Subcutaneous abdominal adipose tissue (tissue), 5 donors: ENCODE measurements around the gene CHID1.

Experiments
- H3K27ac ChIP-seq: one replicate; pipeline ENCODE4 v1.7.0; 2013; ENCODE audit warnings: low read depth, mild to moderate bottlenecking, inconsistent platforms, low read length, moderate library complexity
- H3K27me3 ChIP-seq, 5 donors: one replicate each; pipeline ENCODE4 v1.7.0; 2013; ENCODE audit warnings: low read length in 5 of 5, inconsistent platforms in 1 of 5; ENCODE audit not compliant: control insufficient read depth in 5 of 5, insufficient read depth in 4 of 5
- H3K36me3 ChIP-seq, 5 donors: one replicate each; pipeline ENCODE4 v1.7.0; 2013; ENCODE audit warnings: low read length in 5 of 5; ENCODE audit not compliant: control insufficient read depth in 5 of 5, insufficient read depth in 5 of 5
- H3K4me1 ChIP-seq, 5 donors: one replicate each; pipeline ENCODE4 v1.7.0; 2013; ENCODE audit warnings: low read length in 5 of 5, mild to moderate bottlenecking in 3 of 5, moderate library complexity in 1 of 5; ENCODE audit not compliant: control insufficient read depth in 5 of 5, insufficient read depth in 5 of 5
- H3K4me3 ChIP-seq, 5 donors: one replicate each; pipeline ENCODE4 v1.7.0; 2013; ENCODE audit warnings: low read length in 5 of 5, low read depth in 1 of 5
- H3K9ac ChIP-seq, 5 donors: one replicate each; pipeline ENCODE4 v1.7.0; 2013; ENCODE audit warnings: low read length in 5 of 5, mild to moderate bottlenecking in 4 of 5, moderate library complexity in 3 of 5
- H3K9me3 ChIP-seq, 5 donors: one replicate each; pipeline ENCODE4 v1.7.0; 2013; ENCODE audit warnings: low read length in 5 of 5; ENCODE audit not compliant: control insufficient read depth in 5 of 5
- donor health status: healthy.
- donor health status: healthy.
- donor health status: healthy.
- donor health status: healthy.
- donor health status: healthy.

CHID1 gene

DNA sequence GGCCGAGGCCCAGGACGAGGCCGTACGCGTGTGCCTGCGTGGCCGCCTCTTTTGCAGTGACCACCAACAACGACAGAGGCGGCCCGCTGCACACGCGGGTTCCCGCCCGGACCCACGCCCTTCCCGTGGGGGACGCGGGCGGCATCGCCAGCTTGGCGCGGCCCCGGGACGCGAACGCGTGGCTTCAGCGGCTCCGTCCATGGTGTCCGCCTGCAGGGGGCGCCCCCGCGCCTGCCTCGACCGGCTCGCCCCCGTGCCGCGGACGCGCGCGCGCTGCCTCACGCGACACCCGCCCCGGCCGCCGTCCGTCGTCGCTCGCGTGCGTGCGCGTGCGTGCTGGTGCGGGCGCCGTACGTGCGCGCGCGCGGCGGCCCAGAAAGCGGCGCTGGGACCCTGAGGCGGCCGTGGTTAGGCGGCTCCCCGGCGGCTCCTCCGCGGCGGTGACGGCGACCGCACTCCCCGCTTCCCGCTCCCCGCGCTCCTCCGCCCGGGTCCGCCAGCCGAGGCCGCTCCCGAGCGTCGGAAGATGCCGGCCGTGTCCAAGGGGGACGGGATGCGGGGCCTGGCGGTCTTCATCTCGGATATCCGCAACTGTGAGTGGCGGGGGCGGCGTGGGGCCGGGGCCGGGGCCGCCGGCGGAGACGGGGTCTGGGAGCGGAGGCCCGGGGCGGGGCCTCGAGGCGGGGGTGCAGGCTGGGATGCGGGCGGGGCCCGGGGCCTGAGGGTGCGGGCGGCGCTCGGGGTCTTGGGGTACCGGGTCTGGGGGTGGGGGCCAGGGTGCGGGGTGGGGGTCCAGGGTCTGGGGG lies 15.1 kb upstream of the CHID1 start, which contains the start of gene AP2A2:
Gene AP2A2 (plus strand): TSS at position 375 of the 806 bp plus-strand sequence. CDS start 152 bp downstream, at position 527.
- Histone ChIP-seq H3K4me1 (peaks cover 2 to 50% (median 47%) of the 10 kb centered on the region in 5 donors), H3K27ac (peak within 1 kb of the TSS; percentile 54), H3K27me3 (no peaks in the 10 kb centered on the region), H3K9me3 (no peaks in the 10 kb centered on the region), H3K9ac (peak within 1 kb of the TSS; percentile 30 to 86 (median 74)), H3K4me3 (peak within 1 kb of the TSS; percentile 74 to 87 (median 77)), H3K36me3 (peaks cover 0 to 17% (median 3%) of the 10 kb centered on the region in 5 donors)

DNA sequence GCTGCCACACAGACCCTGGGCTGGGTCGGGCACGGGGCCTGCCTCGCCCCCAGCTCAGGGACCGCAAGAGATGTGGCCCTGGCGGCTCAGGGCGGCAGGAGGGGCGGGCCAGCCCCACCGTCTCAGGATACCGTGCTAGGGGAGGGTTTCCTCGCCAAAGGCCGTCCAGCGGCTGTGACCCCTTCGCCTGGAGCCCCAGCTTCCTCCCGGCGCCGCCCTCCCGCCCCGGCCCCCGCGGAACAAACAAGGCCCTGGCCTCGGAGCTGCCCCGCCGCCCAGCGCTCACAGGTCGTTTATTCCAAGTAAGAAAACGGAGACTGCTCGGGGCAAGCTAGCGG lies 14.5 kb upstream of the CHID1 start:
- no peaks in the 10 kb centered on the region for H3K9me3 ChIP-seq
- peaks cover 2 to 47% (median 44%) of the 10 kb centered on the region in 5 donors for H3K4me1 ChIP-seq
- peak overlapping the region in 3 of 5 donors; percentile 32 to 80 (median 50) for H3K4me3 ChIP-seq
- peak overlapping the region; percentile 30 for H3K27ac ChIP-seq
- no peaks in the 10 kb centered on the region for H3K27me3 ChIP-seq
- peaks cover 0 to 17% (median 3%) of the 10 kb centered on the region in 5 donors for H3K36me3 ChIP-seq
- H3K9ac ChIP-seq, result no peak overlapping the region

- H3K4me1 ChIP-seq, result peaks cover 2 to 45% (median 42%) of the 10 kb centered on the region in 5 donors
- no peaks in the 10 kb centered on the region for H3K27me3 ChIP-seq
- peak overlapping the region in 2 of 5 donors; percentile 50 to 80 for H3K4me3 ChIP-seq
- H3K9me3 ChIP-seq, result no peaks in the 10 kb centered on the region
- no peak overlapping the region for H3K27ac ChIP-seq
- no peak overlapping the region for H3K9ac ChIP-seq
- H3K36me3 ChIP-seq, result peaks cover 0 to 17% (median 3%) of the 10 kb centered on the region in 5 donors
These were observed 14.0 kb upstream of the CHID1 start for GRCh38 chr11:924406-925157.

DNA sequence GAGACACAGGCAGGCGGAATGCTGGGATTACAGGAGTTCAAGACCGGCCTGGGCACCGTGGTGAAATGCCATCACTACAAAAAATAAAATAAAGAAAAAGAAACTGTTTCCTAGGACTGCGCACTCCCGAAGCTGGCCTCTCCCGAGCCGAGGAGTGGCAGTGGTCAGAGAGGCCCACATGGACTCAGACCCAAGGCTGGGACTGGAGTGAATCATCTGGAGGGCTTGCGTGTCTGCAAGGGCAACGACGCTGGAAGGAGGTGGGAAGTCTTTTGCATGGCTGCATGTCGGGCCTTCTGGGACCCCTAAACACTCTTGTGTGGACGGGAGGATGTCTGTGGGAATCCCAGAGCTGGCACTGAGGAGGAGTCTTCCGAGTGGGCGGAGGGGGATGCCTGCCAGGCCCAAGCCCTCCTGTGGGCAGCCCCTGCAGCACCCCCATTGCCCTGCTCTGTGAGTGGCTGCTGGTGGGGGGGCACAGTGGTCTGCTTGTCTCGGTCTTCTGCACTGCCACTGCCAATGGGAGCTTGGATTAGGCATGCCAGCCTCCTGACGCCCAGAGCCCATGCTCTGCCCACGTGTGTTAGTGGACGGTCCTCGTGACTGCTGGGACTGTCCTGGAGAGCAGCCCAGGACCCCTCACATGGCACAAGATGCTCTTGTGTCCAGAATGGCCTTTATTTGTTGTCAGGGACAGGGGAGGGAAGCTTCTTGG lies 13.2 kb upstream of the CHID1 start:
- Histone ChIP-seq H3K4me1 (peaks cover 2 to 43% (median 40%) of the 10 kb centered on the region in 5 donors), H3K4me3 (no peak overlapping the region), H3K27ac (no peak overlapping the region), H3K36me3 (peaks cover 0 to 13% (median 3%) of the 10 kb centered on the region in 5 donors), H3K9me3 (no peaks in the 10 kb centered on the region), H3K27me3 (no peaks in the 10 kb centered on the region), H3K9ac (no peak overlapping the region)

GRCh38 chr11:921921-922678 lies 11.5 kb upstream of the CHID1 start:
- H3K4me1 ChIP-seq, result peaks cover 2 to 28% (median 22%) of the 10 kb centered on the region in 5 donors
- H3K27me3 ChIP-seq, result no peaks in the 10 kb centered on the region
- no peak overlapping the region for H3K9ac ChIP-seq
- no peak overlapping the region for H3K4me3 ChIP-seq
- no peak overlapping the region for H3K27ac ChIP-seq
- no peaks in the 10 kb centered on the region for H3K9me3 ChIP-seq
- H3K36me3 ChIP-seq, result peaks cover 0 to 2% (median 0%) of the 10 kb centered on the region in 5 donors

- peaks cover 0 to 14% (median 5%) of the 10 kb centered on the region in 5 donors for H3K4me1 ChIP-seq
- H3K27me3 ChIP-seq, result no peaks in the 10 kb centered on the region
- H3K27ac ChIP-seq, result no peak overlapping the region
- H3K36me3 ChIP-seq, result no peaks in the 10 kb centered on the region
- H3K9me3 ChIP-seq, result no peaks in the 10 kb centered on the region
- H3K4me3 ChIP-seq, result no peak overlapping the region
- H3K9ac ChIP-seq, result no peak overlapping the region
These were observed 6.8 kb upstream of the CHID1 start for GRCh38 chr11:917426-917825.

- peak overlapping the region in 2 of 5 donors; percentile 1 to 34 for H3K9ac ChIP-seq
- no peak overlapping the region for H3K27ac ChIP-seq
These were observed 4.3 kb upstream of the CHID1 start for GRCh38 chr11:914747-915501.

DNA sequence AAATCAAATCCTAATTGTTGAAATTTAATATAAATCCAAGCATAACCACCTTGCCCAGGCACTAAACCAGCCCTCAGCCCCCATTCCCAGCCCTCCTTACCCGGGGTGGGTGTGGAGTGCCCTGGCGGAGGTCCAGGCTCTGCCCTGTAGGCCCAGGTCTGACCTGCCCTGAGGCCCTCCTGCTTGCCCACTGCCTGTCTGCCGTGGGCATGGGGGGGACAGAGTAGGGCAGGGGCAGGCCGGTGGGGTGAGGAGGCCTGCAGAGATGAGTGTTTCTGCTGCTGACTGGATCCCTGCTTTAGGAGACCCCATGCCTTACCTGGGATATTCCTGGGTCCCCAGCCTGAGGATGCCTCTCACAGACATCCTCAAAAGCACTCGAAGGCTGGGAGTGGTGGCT lies 3.6 kb upstream of the CHID1 start:
- Histone ChIP-seq H3K36me3 (peaks cover 0 to under 1% (median 0%) of the 10 kb centered on the region in 5 donors), H3K9ac (peak overlapping the region in 4 of 5 donors; percentile 1 to 41 (median 25)), H3K27me3 (no peaks in the 10 kb centered on the region), H3K4me3 (peak overlapping the region in 4 of 5 donors; percentile 1 to 49 (median 30)), H3K9me3 (no peaks in the 10 kb centered on the region), H3K4me1 (peaks cover 0 to 41% (median 24%) of the 10 kb centered on the region in 5 donors), H3K27ac (no peak overlapping the region)

More at GRCh38 chr11:914747-915501, 4.3 kb upstream of the CHID1 start:
- H3K36me3 ChIP-seq, result no peaks in the 10 kb centered on the region
- peak overlapping the region in 3 of 5 donors; percentile 1 to 49 (median 44) for H3K4me3 ChIP-seq
- H3K27me3 ChIP-seq, result no peaks in the 10 kb centered on the region
- no peaks in the 10 kb centered on the region for H3K9me3 ChIP-seq
- peaks cover 0 to 36% (median 19%) of the 10 kb centered on the region in 5 donors for H3K4me1 ChIP-seq
